Erythroblast (primary cell): ENCODE data around the gene STYXL1.

Source experiments
- GATA1 ChIP-seq: IDR thresholded peaks from 2 replicates; pipeline ENCODE4 v1.6.1; 2011; ENCODE audit warnings: low read depth, mild to moderate bottlenecking, control low read depth, low read length, moderate library complexity
- POLR2A ChIP-seq: IDR thresholded peaks from 2 replicates; pipeline ENCODE4 v1.6.1; 2011; ENCODE audit warnings: mild to moderate bottlenecking, low read length

DNA sequence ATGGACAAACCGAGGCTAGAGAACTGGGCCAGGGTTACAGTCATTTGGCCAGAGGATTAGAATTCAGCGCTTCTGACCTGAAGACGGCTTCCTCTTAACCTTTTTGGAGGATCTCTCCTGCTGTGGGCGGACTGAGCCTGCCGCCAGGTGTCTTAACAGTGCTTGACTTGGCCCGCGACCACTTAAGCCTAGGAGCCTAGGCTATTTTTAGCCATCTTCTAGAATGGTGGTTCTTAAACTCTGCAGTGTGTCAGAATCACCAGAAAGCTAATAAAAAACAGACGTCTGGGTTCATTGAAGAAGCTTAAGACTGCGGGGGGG is 828 bp upstream of the STYXL1 start:
- TF ChIP-seq POLR2A (no peak), GATA1 (no peak)
